Ovary (tissue), 3 donors: ENCODE results near the gene ANO10.
"Not testable (repeated sequence)": the region's sequence is repeated elsewhere in the genome, so short reads cannot be mapped to it uniquely, and the experiment has no call there.

Source experiments
- EP300 ChIP-seq: sonication (generic); formaldehyde crosslinking; IDR thresholded peaks from one replicate; pipeline ENCODE4 v1.6.1; 2017; ENCODE audit warnings: antibody characterized with exemption
- POLR2A ChIP-seq: fragments of 450-650 bp; IDR thresholded peaks from one replicate; pipeline ENCODE4 v1.6.1; 2017; ENCODE audit warnings: antibody characterized with exemption, mild to moderate bottlenecking, moderate library complexity
- TF ChIP-seq, protein P1 (sequence below), 3 donors: fragments of 450-650 bp in 2 of 3; fragments of 200-600 bp in 1 of 3; IDR thresholded peaks; one replicate each; pipeline versions ENCODE4 v1.5.1 to v1.8.0; 2016 to 2022; ENCODE audit warnings: antibody characterized with exemption in 3 of 3, mild to moderate bottlenecking in 1 of 3
- donor health status: DM: no; HTN: no; CAD: no.

DNA sequence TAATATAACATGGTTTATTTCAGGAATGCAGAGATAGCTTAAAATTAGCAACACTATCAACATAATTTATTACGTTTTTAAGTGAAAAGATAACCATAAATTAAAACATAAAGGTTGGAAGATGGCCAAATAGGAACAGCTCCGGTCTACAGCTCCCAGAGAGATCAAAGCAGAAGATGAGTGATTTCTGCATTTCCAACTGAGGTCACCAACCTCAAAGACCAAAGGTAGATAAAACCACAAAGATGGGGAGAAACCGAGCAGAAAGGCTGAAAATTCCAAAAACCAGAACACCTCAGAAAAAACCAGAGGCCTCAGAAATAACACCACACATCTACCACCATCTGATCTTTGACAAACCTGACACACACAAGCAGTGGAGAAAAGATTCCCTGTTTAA lies 130.0 kb downstream of the ANO10 start:
- TF ChIP-seq, protein P1, sequence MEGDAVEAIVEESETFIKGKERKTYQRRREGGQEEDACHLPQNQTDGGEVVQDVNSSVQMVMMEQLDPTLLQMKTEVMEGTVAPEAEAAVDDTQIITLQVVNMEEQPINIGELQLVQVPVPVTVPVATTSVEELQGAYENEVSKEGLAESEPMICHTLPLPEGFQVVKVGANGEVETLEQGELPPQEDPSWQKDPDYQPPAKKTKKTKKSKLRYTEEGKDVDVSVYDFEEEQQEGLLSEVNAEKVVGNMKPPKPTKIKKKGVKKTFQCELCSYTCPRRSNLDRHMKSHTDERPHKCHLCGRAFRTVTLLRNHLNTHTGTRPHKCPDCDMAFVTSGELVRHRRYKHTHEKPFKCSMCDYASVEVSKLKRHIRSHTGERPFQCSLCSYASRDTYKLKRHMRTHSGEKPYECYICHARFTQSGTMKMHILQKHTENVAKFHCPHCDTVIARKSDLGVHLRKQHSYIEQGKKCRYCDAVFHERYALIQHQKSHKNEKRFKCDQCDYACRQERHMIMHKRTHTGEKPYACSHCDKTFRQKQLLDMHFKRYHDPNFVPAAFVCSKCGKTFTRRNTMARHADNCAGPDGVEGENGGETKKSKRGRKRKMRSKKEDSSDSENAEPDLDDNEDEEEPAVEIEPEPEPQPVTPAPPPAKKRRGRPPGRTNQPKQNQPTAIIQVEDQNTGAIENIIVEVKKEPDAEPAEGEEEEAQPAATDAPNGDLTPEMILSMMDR (IDR thresholded peaks at IDR 0.05) = not testable (repeated sequence)
- not testable (repeated sequence) for TF ChIP-seq POLR2A, EP300
